Testis (tissue), 2 donors: ENCODE data around the gene ADAMTS10.

ENCODE experiments used
- CTCF ChIP-seq, 3 experiments: fragments of 450-650 bp in 2 of 3; fragments of 200-600 bp in 1 of 3; sonication (generic) in 1 of 3; IDR thresholded peaks; one replicate each; pipeline ENCODE4 v1.5.1; 2016 to 2019; ENCODE audit warnings: antibody characterized with exemption in 3 of 3, mild to moderate bottlenecking in 2 of 3, moderate library complexity in 1 of 3
- POLR2A ChIP-seq: fragments of 450-650 bp; IDR thresholded peaks from one replicate; pipeline ENCODE4 v1.6.1; 2017; ENCODE audit warnings: antibody characterized with exemption, mild to moderate bottlenecking, moderate library complexity

- TF ChIP-seq CTCF (IDR thresholded peaks at IDR 0.05), result no peak
- TF ChIP-seq POLR2A, result no peak
These were observed 60.4 kb downstream of the ADAMTS10 start for GRCh38 chr19:8550070-8550469.
